ENCODE data around the gene DNAAF9. TPM values are rescaled to one million over a fixed set of nuclear protein-coding genes. Genes with fewer than 3 reads are reported as not detected.
A peak's percentile ranks its signal among the peaks of the same experiment; 100 is the strongest.

DNAAF9 gene
- total RNA-seq, 1 donor from 2014 or later: 17.8 TPM

DNA sequence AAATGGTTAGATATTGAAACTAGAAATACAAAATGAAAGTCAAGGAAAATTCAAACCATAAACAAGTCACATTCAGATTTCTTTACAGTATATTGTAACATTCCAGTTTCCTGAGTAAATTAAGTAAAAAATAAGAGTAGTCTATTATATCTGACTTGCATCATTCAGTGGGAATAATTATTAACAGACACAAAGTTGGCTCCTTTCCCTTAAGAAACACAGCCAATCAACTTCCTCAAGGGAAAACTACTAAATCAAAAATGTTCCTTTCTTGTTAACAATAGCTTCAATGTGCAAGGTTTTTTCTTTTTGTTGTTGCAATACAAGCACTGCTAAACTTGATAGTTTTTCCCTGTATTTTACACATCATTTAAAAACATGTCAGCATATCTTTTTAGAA, 33.2 kb downstream of the DNAAF9 start:
- DNase-seq (ENCODE audit: low spot score): no peak
- Mint-ChIP-seq H3K27ac (ENCODE audit: unreplicated experiment) (peak overlapping the region; percentile 86), H3K36me3 (ENCODE audit: low read depth) (peaks cover 56% of the 10 kb centered on the region), H3K9me3 (ENCODE audit: low read depth) (no peaks in the 10 kb centered on the region), H3K4me1 (ENCODE audit: low read depth) (peaks cover 27% of the 10 kb centered on the region), H3K4me3 (ENCODE audit: unreplicated experiment) (no peak overlapping the region), H3K27me3 (ENCODE audit: low read depth) (no peaks in the 10 kb centered on the region)
- TF ChIP-seq, protein P1, sequence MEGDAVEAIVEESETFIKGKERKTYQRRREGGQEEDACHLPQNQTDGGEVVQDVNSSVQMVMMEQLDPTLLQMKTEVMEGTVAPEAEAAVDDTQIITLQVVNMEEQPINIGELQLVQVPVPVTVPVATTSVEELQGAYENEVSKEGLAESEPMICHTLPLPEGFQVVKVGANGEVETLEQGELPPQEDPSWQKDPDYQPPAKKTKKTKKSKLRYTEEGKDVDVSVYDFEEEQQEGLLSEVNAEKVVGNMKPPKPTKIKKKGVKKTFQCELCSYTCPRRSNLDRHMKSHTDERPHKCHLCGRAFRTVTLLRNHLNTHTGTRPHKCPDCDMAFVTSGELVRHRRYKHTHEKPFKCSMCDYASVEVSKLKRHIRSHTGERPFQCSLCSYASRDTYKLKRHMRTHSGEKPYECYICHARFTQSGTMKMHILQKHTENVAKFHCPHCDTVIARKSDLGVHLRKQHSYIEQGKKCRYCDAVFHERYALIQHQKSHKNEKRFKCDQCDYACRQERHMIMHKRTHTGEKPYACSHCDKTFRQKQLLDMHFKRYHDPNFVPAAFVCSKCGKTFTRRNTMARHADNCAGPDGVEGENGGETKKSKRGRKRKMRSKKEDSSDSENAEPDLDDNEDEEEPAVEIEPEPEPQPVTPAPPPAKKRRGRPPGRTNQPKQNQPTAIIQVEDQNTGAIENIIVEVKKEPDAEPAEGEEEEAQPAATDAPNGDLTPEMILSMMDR (IDR thresholded peaks at IDR 0.05): no peak

DNA sequence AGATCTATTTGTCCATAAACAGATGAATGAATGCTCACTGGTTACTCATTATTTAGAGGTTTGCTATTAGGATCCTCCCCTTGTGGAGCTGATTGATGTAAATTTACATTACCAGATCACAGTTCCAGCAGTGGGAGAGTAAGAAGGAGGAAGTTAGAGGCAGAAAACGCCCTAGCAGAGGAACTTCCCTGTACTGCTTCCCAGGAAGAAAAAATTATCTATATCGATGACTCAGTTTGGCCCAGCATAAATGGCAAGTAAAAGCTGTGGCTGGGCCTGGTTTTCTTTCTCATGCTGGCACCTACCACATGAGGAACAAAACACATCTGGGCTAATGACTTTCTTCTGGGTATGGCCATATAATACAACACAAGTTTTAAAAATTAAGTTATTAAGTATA, 35.7 kb downstream of the DNAAF9 start:
- Mint-ChIP-seq H3K27me3 (ENCODE audit: low read depth) (no peaks in the 10 kb centered on the region), H3K27ac (ENCODE audit: unreplicated experiment) (no peak overlapping the region), H3K9me3 (ENCODE audit: low read depth) (no peaks in the 10 kb centered on the region), H3K4me1 (ENCODE audit: low read depth) (peaks cover 19% of the 10 kb centered on the region), H3K4me3 (ENCODE audit: unreplicated experiment) (no peak overlapping the region), H3K36me3 (ENCODE audit: low read depth) (peaks cover 53% of the 10 kb centered on the region)
- TF ChIP-seq, protein P1 (IDR thresholded peaks at IDR 0.05): no peak
- DNase-seq (ENCODE audit: low spot score): no peak

DNA sequence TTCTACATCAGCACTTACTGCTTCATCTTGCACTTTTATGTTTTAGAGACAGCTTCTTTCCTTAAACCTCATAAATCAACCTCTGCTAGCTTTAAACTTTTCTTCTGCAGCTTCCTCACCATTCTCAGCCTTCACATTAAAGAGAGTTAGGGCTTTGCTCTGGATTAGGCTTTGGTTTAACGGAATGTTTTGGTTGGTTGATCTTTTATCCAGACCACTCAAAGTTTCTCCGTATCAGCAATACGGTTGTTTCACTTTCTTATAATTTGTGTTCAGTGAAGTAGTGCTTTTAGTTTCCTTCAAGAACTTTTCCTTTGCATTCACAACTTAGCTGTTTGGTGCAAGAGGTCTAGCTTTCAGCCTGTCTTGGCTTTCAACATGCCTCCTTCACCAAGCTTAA, 40.4 kb downstream of the DNAAF9 start:
- no peak overlapping the region for H3K4me3 Mint-ChIP-seq (ENCODE audit: unreplicated experiment)
- TF ChIP-seq, protein P1 (IDR thresholded peaks at IDR 0.05): no peak
- DNase-seq (ENCODE audit: low spot score): no peak
- peaks cover 2% of the 10 kb centered on the region for H3K4me1 Mint-ChIP-seq (ENCODE audit: low read depth)
- H3K36me3 Mint-ChIP-seq (ENCODE audit: low read depth): peaks cover 33% of the 10 kb centered on the region
- no peak overlapping the region for H3K27ac Mint-ChIP-seq (ENCODE audit: unreplicated experiment)
- H3K27me3 Mint-ChIP-seq (ENCODE audit: low read depth): no peaks in the 10 kb centered on the region
- H3K9me3 Mint-ChIP-seq (ENCODE audit: low read depth): no peaks in the 10 kb centered on the region

DNA sequence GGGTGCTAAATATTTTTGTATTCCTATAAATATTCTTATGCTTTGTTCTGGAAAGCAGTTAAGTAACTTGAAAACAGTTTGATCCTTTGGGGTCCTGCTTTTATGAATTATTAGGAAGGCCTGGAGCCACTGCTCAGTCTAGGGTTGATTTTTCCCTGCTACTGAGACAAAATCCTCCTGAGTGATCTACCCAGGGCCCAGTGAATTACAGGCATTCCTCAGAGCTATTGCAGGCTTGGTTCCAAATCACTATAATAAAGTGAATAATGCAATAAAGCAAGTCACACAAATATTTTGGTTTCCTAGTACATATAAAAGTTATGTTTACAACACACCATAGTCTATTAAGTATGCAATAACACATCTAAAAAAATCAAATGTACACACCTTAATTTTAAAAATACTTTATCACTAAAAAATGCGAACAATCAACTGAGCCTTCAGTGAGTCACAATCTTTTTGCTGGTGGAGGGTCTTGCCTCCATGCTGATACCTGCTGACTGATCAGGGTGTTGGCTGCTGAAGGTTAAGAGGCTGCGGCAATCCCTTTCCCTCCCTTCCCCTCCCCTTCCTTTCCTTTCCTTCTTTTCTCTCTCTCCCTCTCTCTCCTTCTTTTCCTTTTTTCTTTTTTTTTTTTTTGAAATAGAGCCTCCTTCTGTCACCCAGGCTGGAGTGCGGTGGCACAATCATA, 43.0 kb downstream of the DNAAF9 start:
- peaks cover 23% of the 10 kb centered on the region for H3K36me3 Mint-ChIP-seq (ENCODE audit: low read depth)
- DNase-seq (ENCODE audit: low spot score): no peak
- peak overlapping the region; percentile 51 for H3K27ac Mint-ChIP-seq (ENCODE audit: unreplicated experiment)
- H3K27me3 Mint-ChIP-seq (ENCODE audit: low read depth): no peaks in the 10 kb centered on the region
- TF ChIP-seq, protein P1 (IDR thresholded peaks at IDR 0.05): no peak
- peaks cover 2% of the 10 kb centered on the region for H3K4me1 Mint-ChIP-seq (ENCODE audit: low read depth)
- no peaks in the 10 kb centered on the region for H3K9me3 Mint-ChIP-seq (ENCODE audit: low read depth)
- no peak overlapping the region for H3K4me3 Mint-ChIP-seq (ENCODE audit: unreplicated experiment)

DNA sequence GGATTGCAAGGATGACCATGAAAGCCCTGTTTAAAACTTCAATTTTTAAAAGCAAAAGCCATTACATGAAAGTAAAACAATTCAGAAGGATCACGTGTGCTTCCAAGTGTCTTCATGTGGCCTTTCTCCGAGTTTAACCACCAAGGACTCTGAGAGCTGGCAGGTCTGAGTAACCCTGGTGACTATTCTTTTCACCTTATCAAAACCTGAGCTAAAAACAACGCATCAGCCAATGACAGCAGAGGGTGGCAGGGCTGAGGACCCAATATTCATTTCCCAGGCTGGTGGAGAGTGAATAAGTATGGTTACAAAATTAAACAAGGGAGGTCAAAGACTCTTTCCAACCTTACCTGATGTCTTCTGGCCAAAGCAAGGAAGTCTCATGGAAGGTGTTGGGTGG, 46.7 kb downstream of the DNAAF9 start:
- no peaks in the 10 kb centered on the region for H3K9me3 Mint-ChIP-seq (ENCODE audit: low read depth)
- H3K4me1 Mint-ChIP-seq (ENCODE audit: low read depth): peaks cover 2% of the 10 kb centered on the region
- H3K4me3 Mint-ChIP-seq (ENCODE audit: unreplicated experiment): no peak overlapping the region
- H3K36me3 Mint-ChIP-seq (ENCODE audit: low read depth): peaks cover 20% of the 10 kb centered on the region
- no peaks in the 10 kb centered on the region for H3K27me3 Mint-ChIP-seq (ENCODE audit: low read depth)
- no peak for DNase-seq (ENCODE audit: low spot score)
- TF ChIP-seq, protein P1 (IDR thresholded peaks at IDR 0.05): no peak
- no peak overlapping the region for H3K27ac Mint-ChIP-seq (ENCODE audit: unreplicated experiment)
